Lower leg skin (tissue), 4 donors: ENCODE measurements around the gene CEP135. TPM values are rescaled to one million over a fixed set of nuclear protein-coding genes. Genes with fewer than 3 reads are reported as not detected.
"Not testable (repeated sequence)": the region's sequence is repeated elsewhere in the genome, so short reads cannot be mapped to it uniquely, and the experiment has no call there.

Source experiments
- DNase-seq, 2 donors: peaks; one replicate each; pipeline ENCODE4 v3.0.0-alpha.2; 2019; ENCODE audit warnings: low spot score in 2 of 2
- H3K4me3 ChIP-seq: fragments of 200-600 bp; sonication (generic); 2 replicates; pipeline ENCODE4 v1.5.1; 2017; ENCODE audit warnings: mild to moderate bottlenecking, low read depth; ENCODE audit not compliant: poor library complexity, severe bottlenecking
- CTCF ChIP-seq, 3 donors: fragments of 450-650 bp; IDR thresholded peaks; one replicate each; pipeline ENCODE4 v1.5.1; 2016; ENCODE audit warnings: antibody characterized with exemption in 3 of 3, mild to moderate bottlenecking in 3 of 3, moderate library complexity in 2 of 3
- POLR2A ChIP-seq, 2 donors: fragments of 450-650 bp; IDR thresholded peaks; one replicate each; pipeline ENCODE4 v1.6.1; 2016 to 2017; ENCODE audit warnings: antibody characterized with exemption in 2 of 2, mild to moderate bottlenecking in 1 of 2, moderate library complexity in 1 of 2
- WGBS, 2 donors: methylation state at CpG; one replicate each; pipeline ENCODE4 v1.1.5; 2018; 5-methylcytosine and 5-hydroxymethylcytosine counted together
- intact Hi-C: fragments of 100-400 bp; cut with DNase I; formaldehyde crosslinking; loops from one replicate; pipeline ENCODE4 v1.15.0; 2023; ENCODE audit warnings: low total_unique reads
- total RNA-seq, 4 donors: library from RNA; depleted of rRNA; stranded (reverse); fragments of >200 nt; gene quantifications; one replicate each; pipeline ENCODE4 v1.1.0, GENCODE V29; 2016

CEP135 gene
- total RNA-seq, 4 donors from 2014 or later, result 3.5 to 5.3 (median 3.7) TPM

- intact Hi-C loops, result no loop called here
- WGBS, 2 donors, result 85 to 88% methylated on average over 3 of the region's 3 CpGs
- H3K4me3 ChIP-seq, result no peak overlapping the region
- no peak for DNase-seq
- TF ChIP-seq POLR2A (IDR thresholded peaks at IDR 0.05) (no peak), CTCF (IDR thresholded peaks at IDR 0.05) (no peak)
Measured at GRCh38 chr4:55932511-55932910, 16.2 kb upstream of the CEP135 start.

GRCh38 chr4:55933611-55934010 lies 15.1 kb upstream of the CEP135 start:
- DNase-seq, result no peak
- TF ChIP-seq POLR2A (IDR thresholded peaks at IDR 0.05), result no peak
- TF ChIP-seq CTCF (IDR thresholded peaks at IDR 0.05), result no peak
- 87 to 91% methylated on average over 2 of the region's 2 CpGs for WGBS, 2 donors
- no peak overlapping the region for H3K4me3 ChIP-seq
- intact Hi-C loops, result no loop called here

- intact Hi-C loops, H3K4me3 ChIP-seq, DNase-seq: not testable (repeated sequence)
- WGBS, 2 donors, result 84 to 85% methylated on average over 6 of the region's 6 CpGs
Measured at GRCh38 chr4:55935907-55936306, 12.8 kb upstream of the CEP135 start.

GRCh38 chr4:55938481-55938880 lies 10.3 kb upstream of the CEP135 start:
- DNase-seq, result no peak
- 89 to 91% methylated on average over 1 of the region's 1 CpG for WGBS, 2 donors
- TF ChIP-seq CTCF (IDR thresholded peaks at IDR 0.05) (no peak), POLR2A (IDR thresholded peaks at IDR 0.05) (no peak)

GRCh38 chr4:55939421-55939820 lies 9.3 kb upstream of the CEP135 start:
- WGBS, 2 donors, result 78 to 96% methylated on average over 2 of the region's 2 CpGs
- no peak for DNase-seq
- TF ChIP-seq POLR2A (IDR thresholded peaks at IDR 0.05), result no peak
- no peak for TF ChIP-seq CTCF (IDR thresholded peaks at IDR 0.05)
- intact Hi-C loops, result no loop called here
- H3K4me3 ChIP-seq, result no peak overlapping the region

More at GRCh38 chr4:55938481-55938880, 10.3 kb upstream of the CEP135 start:
- H3K4me3 ChIP-seq, result no peak overlapping the region
- intact Hi-C loops, result no loop called here

GRCh38 chr4:55941881-55942396 lies 6.8 kb upstream of the CEP135 start:
- DNase-seq, result no peak
- intact Hi-C loops, result no loop called here
- no peak overlapping the region for H3K4me3 ChIP-seq
- 89 to 92% methylated on average over 3 of the region's 3 CpGs for WGBS, 2 donors
- TF ChIP-seq POLR2A (IDR thresholded peaks at IDR 0.05) (no peak), CTCF (IDR thresholded peaks at IDR 0.05) (no peak)
